NCI-H69 (cell line): ENCODE results near the gene SOBP.
"Not testable (repeated sequence)": the region's sequence is repeated elsewhere in the genome, so short reads cannot be mapped to it uniquely, and the experiment has no call there.

ENCODE experiments used
- DNase-seq: peaks from one replicate; lab custom pipeline; 2025; lab: John Stamatoyannopoulos, UW

SOBP gene

DNA sequence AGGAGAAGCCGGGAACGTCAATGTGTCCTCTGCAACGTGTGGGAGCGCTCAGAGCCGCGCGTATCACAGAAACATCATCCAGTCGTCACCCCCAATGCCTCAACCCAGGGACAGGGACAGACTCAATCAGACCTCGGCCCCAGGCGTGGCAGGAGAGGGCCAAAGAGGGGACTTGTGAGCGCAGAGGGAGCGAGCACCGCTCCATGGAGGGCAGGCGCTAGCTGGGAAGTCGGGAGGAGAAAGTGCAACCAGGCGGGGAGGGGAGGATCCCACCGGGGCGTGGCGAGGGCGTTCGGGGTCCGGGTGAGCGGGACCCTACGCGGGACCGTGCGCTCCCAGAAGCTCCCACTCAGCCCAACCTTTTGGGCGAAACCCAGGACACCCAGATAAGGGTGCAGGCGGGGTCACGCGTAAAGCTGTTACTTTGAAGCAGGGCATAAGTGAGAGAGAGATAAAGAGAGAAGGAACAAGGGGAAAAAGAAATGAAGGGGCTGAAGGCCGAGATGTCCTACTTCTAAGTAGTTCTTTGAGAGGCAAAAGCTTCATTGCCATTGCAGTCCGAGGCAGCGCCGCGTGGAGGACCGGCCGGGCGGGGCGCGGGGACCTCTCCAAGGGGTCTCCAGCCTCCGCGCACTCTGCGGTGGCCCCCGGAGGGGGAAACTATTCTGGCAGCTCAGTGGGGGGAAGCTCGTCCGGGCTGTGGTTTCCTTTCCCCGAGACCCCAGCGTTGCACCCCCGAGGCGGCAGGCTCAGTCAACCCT, 862 bp upstream of the SOBP start:
- peak; percentile 83 for DNase-seq

DNA sequence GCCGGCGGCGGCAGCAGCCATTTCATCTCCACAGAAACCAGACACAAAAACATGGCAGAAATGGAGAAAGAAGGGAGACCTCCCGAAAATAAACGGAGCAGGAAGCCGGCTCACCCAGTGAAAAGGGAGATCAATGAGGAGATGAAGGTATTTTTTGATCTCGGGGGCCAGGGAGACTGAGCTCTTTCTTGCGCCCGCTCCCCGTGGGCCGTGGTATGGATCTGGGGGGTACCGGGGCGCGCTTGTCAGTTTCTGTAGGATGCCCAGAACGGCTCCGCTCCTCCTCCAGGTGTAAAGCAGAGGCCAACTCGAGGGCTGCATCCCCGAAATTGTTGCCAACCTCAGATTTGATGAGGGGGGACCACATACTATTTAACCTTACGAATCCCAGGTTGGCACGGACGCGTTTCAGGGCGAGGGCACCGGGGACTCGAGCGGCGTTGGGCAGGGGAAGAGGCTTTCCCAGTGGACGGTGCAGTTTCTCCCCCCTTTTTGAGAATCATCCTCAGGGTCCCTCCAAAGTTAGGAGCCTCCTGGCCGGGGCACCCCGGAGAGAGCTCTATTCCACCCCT, 735 bp downstream of the SOBP start:
- DNase-seq, result peak; percentile 71

DNA sequence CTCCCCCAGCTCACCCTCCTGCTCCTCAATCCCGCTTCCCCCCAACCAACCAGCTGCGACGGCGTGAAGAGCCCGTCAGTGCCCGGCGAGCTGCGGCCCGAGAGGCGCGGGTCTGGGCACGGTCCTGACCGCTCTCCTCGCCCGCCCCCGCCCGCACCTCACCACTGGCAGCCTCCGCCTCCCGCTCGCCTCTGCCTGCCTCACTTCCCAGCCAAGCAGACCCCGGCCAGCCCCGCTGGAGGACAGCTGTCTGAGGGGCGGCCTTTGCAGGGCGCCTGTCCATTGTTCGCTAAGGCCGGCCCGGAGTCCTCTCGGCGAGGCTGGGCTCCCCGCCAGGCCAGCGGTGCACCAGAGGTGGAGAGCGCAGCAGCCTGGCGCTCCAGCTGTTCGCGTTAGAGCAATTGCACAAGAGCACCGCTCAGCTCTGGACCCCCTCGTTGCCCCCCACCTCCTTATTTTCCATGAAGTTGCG, 1.3 kb downstream of the SOBP start:
- DNase-seq, result peak; percentile 83

DNA sequence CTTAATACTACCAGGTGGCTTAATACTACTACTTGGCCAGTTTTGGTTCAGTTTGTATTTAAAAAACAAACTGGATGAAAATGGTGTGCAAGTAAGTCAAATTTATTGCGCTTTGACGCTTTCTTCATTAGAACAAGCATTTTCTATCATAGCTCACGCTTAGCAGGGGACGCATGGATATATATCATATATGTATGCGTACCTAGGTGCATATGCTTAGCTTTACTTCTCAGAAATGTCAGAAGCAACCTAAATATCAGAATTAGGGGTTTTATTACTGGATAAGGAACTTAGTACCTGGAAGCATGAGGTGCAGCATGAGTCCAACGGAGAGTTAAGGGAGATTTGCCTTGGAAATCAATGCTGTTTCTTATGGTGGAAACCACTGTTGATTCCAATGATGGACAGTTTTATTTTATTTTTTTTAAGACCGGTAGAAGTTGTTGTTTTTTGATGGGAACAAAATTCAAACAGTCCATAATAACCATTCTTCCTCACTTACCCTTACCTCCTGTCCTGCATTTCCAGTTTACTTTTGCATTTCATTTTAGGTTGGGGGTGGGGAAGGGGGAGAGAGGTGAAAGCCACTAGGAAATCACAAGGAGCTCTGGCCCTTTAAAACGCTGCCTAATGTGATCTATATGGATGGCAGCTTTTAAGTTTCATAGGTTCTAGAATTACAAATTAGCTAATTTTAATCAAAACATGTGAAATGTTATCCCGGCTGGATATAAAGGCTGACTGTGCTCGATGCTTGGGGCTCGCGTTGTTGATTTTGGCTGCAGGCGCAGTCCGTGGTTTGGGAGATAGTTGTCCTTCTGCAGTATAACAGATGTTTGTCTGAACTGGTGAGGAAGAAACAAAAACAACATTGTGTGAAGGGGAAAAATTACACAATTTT, 2.1 kb downstream of the SOBP start:
- peak; percentile 66 for DNase-seq

DNA sequence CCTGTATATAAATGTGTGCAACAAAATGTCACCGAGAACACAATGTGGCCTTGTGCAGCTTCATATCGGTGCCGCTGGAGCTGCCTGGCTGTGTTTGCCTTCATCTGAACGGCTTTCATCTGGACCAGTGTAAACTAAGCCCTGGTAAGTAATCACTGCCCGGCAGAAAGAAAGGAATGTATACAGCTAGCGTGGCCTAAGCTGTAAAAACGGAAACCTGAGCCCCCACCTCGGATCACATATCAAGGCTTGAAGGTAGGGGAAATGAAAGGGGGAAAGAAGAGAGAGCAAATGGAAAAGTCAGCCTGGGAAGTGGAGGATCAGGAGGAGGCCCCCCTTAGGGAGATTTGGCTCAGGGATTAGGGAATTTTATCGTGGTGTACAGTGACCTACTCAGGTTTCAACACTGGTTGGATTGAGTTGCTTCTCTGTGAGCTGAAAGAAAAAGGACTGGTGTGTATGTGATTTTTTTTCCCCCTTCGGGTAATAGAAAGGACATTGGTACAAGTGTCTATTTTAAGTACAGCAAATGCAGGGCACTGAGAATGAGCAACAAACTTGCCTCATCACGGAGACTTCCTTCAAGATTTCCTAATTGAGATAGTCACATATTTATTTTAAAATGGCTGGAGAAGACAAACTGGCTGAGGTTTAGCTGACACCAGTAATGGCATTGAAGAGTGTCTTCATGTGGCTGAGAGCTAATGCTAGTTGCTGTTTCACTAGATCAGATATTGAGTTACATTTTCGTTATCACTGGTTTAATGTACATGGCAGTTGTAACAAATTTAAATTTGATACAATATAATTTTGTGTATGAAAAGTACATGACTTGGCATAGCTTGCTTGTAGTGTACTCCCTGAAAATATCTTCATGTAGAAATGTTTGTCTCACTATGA, 3.5 kb downstream of the SOBP start:
- DNase-seq, result peak; percentile 90

DNA sequence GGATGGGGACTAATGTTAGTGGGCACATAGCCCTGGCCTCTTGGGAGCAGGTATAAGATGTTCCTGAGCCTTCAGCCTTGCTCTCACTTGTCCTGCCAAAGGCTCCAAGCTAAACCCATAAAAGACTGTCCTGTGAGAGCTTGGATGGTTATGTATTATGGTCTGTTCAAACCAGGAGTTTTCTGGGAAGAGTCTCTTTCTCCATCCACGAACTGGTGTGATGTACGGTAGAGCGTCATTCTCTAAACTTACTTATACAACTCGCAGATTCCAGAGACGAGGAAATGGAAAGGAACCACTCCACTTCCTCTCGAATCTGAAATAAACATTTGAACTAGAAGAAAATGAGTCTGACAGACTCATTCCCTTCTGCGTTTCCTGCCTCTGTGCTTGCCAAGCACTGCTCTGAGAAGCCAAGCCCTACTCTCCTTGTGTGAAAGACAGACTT, 5.3 kb downstream of the SOBP start:
- peak; percentile 67 for DNase-seq

DNA sequence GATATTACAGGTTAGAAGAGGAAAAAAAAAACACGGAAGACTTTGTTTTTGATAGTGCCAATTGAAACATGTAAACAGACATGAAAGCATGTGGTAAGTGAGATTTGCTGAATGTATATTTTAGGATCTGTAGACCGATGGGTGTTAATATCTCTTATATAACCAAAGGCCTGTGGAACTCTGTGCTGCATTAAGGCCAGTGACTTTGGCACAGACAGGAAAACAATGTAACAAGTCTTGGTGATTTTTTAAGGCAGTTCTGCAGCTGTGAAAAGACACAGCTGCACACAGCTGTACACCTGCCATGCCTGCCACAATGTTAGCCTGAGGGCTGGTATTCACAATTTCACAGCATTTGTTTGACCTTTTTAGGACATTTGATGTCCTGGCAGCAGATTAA, 6.1 kb downstream of the SOBP start:
- peak; percentile 46 for DNase-seq

DNA sequence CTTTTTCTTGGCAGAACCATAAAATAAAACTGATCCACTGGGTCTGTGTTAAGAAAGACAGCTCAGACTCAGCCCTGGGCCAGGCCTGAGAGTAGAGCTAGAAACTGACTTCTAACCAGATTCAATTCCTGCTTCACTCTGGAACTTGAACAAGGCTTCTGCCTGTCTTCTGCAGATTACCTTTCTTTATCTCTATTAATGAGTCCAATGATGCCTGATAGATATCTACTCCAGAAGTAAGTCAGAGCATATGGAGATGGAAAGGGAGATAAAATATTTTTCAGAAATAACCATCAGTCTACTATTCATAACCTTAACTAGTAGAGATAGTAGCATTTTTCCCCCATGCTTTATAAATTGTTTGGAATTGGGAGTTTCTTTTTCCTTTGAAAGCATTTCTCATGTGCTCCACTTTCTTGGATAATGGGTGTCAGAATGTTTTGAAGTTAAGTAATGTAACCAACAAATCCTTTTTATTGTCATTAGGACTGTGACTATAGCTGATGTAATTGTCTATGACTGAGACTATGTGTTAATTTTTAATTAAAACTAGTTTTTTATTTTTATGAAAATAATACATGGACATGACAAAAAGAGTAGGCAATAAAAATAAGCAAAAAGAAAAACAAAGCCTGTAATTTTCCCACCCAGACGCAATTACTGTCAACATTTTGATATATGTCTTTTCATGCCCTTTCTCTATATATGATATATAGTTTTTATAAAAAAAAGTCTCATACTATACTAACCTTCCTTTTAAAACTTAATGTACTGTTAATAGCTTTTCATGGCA, 7.2 kb downstream of the SOBP start:
- DNase-seq, result peak; percentile 44

DNA sequence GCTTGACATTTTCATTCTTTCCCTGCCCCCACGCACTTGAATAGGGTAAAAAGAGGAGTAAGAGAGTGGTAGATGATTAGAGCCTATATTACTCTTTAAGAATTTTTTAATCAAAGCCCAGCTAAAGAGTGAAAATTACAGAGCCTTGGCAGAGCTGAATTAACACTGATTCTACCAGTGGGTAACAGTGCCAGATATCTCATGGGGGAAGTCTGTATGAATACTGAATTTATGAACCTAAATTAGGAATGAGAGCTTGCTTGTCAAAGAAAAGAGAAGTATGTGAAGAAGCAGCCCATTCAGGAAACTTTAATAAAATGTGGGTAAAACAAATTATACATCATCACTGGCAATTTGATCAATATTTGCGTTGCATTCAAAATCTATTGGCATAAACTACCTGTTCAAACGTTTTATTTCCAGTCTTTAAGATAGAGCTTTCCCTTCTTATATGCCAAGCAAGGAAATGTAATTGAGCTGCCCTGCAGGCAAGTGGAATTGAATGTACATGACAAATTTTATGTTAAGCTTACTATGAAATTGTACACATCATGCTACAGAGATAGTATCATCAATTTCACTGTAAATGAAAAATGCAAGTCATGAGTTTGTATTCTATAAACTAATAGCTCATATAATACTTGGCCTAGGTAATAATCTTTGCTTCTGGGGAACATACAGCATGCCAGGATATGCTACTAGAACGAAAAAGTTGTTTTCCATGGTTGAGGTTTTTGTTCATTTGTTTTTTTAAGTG, 14.5 kb downstream of the SOBP start:
- DNase-seq, result no peak

DNA sequence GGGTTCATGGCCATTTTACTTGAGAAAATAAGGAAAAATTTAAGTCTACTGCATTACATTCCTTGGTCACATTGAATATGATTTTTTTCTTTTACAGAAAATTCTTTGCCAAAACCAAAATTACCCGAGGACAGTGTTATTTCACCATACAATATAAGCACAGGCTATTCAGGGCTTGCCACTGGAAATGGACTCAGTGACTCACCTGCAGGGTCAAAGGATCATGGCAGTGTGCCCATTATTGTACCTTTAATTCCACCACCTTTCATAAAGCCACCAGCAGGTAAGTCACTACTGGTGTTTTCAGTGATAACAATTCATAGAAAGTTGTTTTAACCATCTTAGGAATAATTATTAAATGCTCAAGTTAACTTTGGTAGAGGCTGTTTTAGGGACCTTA, 16.2 kb downstream of the SOBP start:
- DNase-seq, result peak; percentile 66

DNA sequence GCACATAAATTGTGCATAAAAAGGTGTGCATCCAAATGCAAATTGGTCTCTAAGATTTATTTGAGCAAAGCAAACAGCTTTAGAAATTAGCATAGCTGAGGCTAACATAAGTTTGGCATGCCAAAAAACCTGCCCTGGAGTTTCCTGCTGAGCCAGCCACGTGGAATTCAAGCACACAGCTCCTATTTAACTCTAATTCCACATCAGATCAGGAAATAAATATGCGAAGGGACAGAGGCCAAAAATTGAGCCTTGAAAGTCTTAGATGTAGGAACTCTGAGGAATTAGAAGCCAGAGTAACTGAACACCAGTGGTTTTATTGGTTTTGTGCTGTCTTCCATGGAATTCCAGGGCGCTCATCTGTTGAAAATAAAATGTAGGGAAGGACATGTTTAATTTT, 19.6 kb downstream of the SOBP start:
- DNase-seq, result peak; percentile 70

DNA sequence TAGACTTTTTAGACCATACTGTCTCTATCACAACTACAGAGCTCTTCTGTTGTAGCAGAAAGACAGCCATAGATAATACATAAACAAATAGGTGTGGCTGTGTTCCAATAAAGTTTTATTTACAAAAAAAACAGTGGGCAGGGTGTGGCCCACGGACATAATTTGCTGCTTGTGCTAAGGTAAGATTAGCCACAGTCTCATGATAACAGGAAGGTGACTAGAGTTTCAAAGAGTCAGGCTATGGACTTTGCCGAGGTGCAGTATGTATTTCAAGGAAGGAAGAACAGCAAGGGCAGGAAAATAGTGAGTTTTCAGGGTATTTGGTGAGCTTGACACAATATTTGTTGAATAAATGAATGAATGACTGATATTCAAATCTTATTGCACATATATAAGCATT, 20.2 kb downstream of the SOBP start:
- peak; percentile 25 for DNase-seq

DNA sequence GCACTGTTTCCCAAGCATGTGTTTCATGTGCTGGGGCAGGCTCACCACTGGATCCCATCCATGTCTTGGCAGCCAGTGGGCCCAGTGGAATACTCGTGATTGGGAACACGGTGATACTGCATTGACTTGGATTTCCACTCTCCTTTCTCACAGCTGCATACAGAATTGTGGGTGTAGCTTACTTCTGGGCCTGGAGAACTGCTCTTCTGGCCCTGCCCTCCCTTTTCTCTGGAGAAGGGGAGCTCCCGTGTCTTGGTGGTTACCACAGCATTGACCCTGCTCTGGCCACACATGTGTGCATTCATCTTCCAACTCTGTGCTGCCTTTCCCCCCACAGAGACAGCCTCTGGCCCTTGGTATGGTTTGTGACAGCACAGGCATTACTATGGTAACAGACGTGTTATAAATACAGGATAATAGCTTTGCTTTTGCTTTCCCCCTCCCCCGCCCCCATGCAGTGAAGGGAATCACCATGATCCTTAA, 21.6 kb downstream of the SOBP start:
- DNase-seq, result peak; percentile 77

DNA sequence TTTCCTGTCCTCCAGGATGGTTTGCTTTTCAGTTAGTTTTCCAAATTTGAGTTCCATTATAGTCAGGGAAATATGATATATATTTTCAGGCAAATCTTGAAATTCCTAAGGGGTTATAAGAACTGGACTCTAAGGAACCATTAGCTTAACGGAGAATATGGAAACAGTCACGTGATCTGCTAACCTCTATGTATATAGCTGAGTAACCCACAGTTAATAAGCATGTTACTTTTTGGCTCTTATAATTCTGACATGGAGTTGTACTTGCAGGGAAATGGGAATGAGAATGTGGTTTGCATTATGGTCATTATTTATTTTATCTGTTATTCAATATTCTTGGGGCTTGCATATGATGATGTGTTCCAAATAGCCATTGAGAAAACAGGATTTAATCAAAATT, 23.3 kb downstream of the SOBP start:
- no peak for DNase-seq

DNA sequence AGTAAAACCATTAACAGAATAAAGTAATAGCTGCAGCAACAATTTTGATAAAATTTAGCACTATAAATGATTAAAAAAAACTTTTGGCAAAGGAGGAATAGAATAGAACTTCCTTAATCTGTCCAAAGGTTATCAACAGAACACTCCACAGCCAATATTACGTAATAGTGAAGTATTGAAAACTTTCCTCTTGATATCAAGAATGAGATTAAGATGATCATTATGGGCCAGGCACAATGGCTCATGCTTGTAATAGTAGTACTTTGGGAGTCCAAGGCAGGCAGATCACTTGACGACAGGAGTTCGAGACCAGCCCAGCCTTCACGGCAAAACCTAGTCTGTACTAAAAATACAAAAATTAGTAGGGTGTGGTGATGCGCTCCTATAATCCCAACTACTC, 26.0 kb downstream of the SOBP start:
- no peak for DNase-seq

DNA sequence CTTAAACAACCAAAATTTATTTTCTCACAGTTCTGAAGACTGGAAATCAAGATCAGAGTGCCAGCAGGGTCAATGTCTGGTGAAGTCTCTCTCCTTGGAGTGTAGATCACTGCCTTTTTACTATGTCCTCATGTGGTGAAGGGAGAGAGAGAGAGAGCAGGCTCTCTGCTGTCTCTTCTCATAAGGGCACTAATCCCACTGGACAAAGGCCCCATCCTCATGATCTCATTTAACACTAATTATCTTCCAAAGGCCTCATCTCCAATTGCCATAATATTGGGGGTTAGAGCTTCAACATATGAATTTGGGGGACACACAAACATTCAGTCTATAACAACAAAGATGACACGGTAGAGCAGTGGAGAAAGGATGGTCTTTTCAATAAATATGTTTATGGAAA, 27.4 kb downstream of the SOBP start:
- no peak for DNase-seq

DNA sequence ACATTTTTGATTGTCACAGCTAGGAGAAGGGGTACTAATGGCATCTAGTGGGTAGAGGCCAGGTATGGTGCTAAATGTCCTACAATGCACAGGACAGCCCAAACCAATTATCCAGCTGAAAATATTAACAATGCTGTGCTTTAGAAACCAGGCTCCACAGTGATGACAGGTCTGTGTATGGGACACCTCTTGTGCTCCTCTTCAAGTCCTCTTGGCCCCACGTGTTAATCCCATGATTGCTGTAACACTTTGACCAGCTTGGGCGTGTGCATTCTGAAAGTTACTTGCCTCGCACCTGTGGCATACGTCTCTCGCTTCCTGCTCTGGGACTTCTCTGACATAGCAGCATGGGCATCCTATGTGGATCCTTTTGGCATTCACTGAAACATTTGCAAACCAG, 29.3 kb downstream of the SOBP start:
- not testable (repeated sequence) for DNase-seq

DNA sequence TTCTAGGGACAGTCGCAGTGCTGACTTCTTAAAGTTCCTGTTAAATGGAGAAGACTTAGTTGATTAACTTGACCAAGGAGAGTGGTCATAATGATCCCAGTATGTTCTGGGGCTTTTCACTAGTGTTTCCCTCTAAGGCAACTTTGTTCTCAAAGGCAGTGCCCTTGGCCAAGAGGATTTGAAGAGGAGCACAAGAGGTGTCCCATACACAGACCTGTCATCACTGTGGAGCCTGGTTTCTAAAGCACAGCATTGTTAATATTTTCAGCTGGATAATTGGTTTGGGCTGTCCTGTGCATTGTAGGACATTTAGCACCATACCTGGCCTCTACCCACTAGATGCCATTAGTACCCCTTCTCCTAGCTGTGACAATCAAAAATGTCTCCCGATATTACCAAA, 30.8 kb downstream of the SOBP start:
- DNase-seq, result not testable (repeated sequence)

DNA sequence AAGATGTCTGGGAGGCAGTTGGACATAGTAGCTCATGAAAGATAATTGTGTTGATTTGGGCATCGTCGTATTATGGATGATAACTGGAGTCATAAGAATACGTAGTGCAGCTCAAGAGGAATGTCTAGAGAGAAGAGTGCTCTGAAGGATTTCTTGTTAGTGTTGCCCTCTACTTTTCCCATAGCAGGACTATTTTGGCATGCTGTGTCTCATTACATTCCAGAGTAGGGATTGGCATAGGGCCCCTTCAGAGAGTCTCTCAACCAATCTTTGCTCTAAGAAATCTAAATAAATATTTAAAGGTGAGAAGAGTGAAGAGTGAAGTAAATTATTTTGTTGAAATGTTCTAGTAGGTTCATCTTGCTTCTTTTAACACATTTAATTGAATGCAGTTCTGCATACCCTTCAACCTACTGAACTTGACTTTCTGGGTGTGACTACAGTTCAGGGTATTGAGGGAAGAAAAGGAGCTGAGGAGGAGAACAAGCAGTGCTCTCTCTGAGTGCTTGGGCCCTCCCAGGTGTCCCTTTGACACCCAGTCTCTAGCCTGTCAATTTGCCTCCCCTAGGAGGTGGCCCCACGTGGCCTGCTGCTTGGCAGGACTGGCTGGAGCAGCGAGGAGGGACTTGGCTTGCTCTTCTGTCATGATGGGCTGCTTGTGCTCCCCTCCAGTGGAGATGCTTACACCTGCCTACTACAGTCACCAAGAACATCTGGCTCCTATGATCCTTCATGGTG, 33.3 kb downstream of the SOBP start:
- DNase-seq, result no peak
